GM12878 (cell line): Measurements from ENCODE around the gene SNX19.

ENCODE experiments used
- ATF2 ChIP-seq: IDR thresholded peaks from 2 replicates; pipeline ENCODE4 v1.6.1; 2012; ENCODE audit warnings: low read length, inconsistent platforms
- CTCF ChIP-seq, 3 experiments: IDR thresholded peaks in 2 of 3; conservative IDR thresholded peaks in 1 of 3; 2 replicates each; pipeline ENCODE4 v1.5.1; 2011; ENCODE audit warnings: low read depth in 3 of 3, low read length in 3 of 3, mild to moderate bottlenecking in 3 of 3, control low read depth in 2 of 3, moderate library complexity in 2 of 3, inconsistent platforms in 1 of 3, mixed read lengths in 1 of 3; ENCODE audit not compliant: control insufficient read depth in 2 of 3, insufficient read depth in 1 of 3; ENCODE audit errors: extremely low read depth in 1 of 3
- HDGF ChIP-seq: fragments of 450-650 bp; IDR thresholded peaks from 2 replicates; pipeline ENCODE4 v1.6.1; 2016; ENCODE audit warnings: antibody characterized with exemption
- MXI1 ChIP-seq: fragments of 150-350 bp; IDR thresholded peaks from 2 replicates; pipeline ENCODE4 v1.6.1; 2011; ENCODE audit warnings: low read depth, mild to moderate bottlenecking, inconsistent platforms, low read length, improper control_type of control experiment
- SPI1 ChIP-seq: IDR thresholded peaks from 2 replicates; pipeline ENCODE4 v1.6.1; 2011; ENCODE audit warnings: low read depth, mild to moderate bottlenecking, low read length, moderate library complexity, borderline replicate concordance; ENCODE audit not compliant: insufficient read depth
- TARDBP ChIP-seq: IDR thresholded peaks from 2 replicates; pipeline ENCODE4 v1.6.1; 2016; ENCODE audit warnings: borderline replicate concordance
- USF2 ChIP-seq: IDR thresholded peaks from 2 replicates; pipeline ENCODE4 v1.6.1; 2011; ENCODE audit warnings: low read depth, low read length, improper control_type of control experiment, borderline replicate concordance
- ZNF24 ChIP-seq: fragments of 450-650 bp; IDR thresholded peaks from 2 replicates; pipeline ENCODE4 v1.6.1; 2017; ENCODE audit warnings: antibody characterized with exemption, mild to moderate bottlenecking

- TF ChIP-seq MXI1 (no peak), USF2 (no peak), HDGF (no peak), TARDBP (no peak), ATF2 (no peak), SPI1 (no peak), CTCF (IDR thresholded peaks at IDR 0.05 in 2 of 3, conservative IDR thresholded peaks at IDR 0.05 in 1 of 3; ENCODE audit: control insufficient read depth in 2 of 3, extremely low read depth in 1 of 3, insufficient read depth in 1 of 3, low read depth in 3 of 3, low read length in 3 of 3) (no peak), ZNF24 (no peak)
These were observed 65.9 kb downstream of the SNX19 start for GRCh38 chr11:130850185-130850944.
